Measurements from ENCODE around the gene CCBE1. TPM values are rescaled to one million over a fixed set of nuclear protein-coding genes. Genes with fewer than 3 reads are reported as not detected.
A peak's percentile ranks its signal among the peaks of the same experiment; 100 is the strongest.

Gene CCBE1
- total and polyA plus RNA-seq, 9 donors: 2.4 to 5.5 (median 3.4) TPM

- peak; percentile 78 for DNase-seq
- 3% methylated on average over 9 of the region's 13 CpGs for WGBS (ENCODE audit: insufficient coverage)
- Histone ChIP-seq H3K4me1 (ENCODE audit: control insufficient read depth, insufficient read depth, low read length) (no peaks in the 10 kb centered on the region), H3K36me3 (ENCODE audit: control insufficient read depth, insufficient read depth, low read length) (no peaks in the 10 kb centered on the region), H3K27me3 (ENCODE audit: control insufficient read depth, insufficient read depth, low read length) (no peaks in the 10 kb centered on the region), H3K9me3 (replicated peaks; ENCODE audit: control insufficient read depth, low read depth, low read length) (no peaks in the 10 kb centered on the region), H3K27ac (ENCODE audit: low read length) (no peak overlapping the region), H3K4me3 (ENCODE audit: low read length) (no peak overlapping the region)
Observed at GRCh38 chr18:59402432-59403090, 294.7 kb downstream of the CCBE1 start.

DNA sequence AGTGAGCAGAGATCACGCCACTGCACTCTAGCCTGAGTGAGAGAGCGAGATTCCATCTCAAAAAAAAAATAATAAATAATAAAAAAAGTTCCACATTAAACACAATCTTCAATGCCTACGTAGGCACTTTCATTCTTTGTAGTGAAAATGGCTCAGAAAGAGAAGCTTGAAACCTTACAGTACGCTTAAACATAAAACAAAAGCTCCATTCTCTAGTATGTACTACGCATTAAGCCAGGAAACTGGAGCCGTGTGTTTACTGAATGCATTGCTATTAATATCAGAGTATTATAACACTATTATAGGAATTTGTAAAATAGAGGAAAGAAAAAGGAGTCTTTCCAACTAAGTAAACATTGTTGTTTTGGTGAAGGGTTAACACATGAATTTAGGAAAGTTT is 296.8 kb downstream of the CCBE1 start:
- Histone ChIP-seq H3K4me1 (ENCODE audit: control insufficient read depth, insufficient read depth, low read length) (no peaks in the 10 kb centered on the region), H3K4me3 (ENCODE audit: low read length) (no peak overlapping the region), H3K27ac (ENCODE audit: low read length) (no peak overlapping the region), H3K9me3 (replicated peaks; ENCODE audit: control insufficient read depth, low read depth, low read length) (no peaks in the 10 kb centered on the region), H3K36me3 (ENCODE audit: control insufficient read depth, insufficient read depth, low read length) (no peaks in the 10 kb centered on the region), H3K27me3 (ENCODE audit: control insufficient read depth, insufficient read depth, low read length) (peaks cover 3% of the 10 kb centered on the region)
- no peak for DNase-seq
- no CpG with 5 or more reads among the region's 6 CpGs for WGBS (ENCODE audit: insufficient coverage)

GRCh38 chr18:59395226-59396175 is 301.7 kb downstream of the CCBE1 start:
- H3K4me3 ChIP-seq (ENCODE audit: low read length): no peak overlapping the region
- H3K27ac ChIP-seq (ENCODE audit: low read length): no peak overlapping the region
- peaks cover 3% of the 10 kb centered on the region for H3K27me3 ChIP-seq (ENCODE audit: control insufficient read depth, insufficient read depth, low read length)
- WGBS (ENCODE audit: insufficient coverage): 77% methylated on average over 7 of the region's 10 CpGs
- no peaks in the 10 kb centered on the region for H3K4me1 ChIP-seq (ENCODE audit: control insufficient read depth, insufficient read depth, low read length)
- DNase-seq: no peak
- H3K9me3 ChIP-seq (replicated peaks; ENCODE audit: control insufficient read depth, low read depth, low read length): no peaks in the 10 kb centered on the region
- no peaks in the 10 kb centered on the region for H3K36me3 ChIP-seq (ENCODE audit: control insufficient read depth, insufficient read depth, low read length)

DNA sequence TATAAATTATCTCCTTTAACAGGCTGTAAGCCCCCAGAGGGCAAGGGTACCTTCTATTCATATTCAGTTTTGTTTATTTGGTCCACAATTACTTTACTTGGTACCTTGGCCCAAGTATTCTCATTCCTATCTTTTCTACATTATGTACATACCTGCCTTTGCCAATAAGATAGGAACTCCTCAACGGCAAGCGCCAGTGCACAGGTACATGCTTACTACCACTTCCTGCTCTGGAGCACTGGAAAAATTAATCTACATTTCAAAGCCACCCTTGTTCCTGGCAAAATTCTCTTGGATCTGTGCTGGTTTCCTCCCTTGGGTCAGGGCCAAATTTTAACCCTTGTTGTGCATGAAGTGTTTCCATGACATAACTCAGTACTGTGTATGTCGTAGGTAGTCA is 303.8 kb downstream of the CCBE1 start:
- peaks cover 3% of the 10 kb centered on the region for H3K27me3 ChIP-seq (ENCODE audit: control insufficient read depth, insufficient read depth, low read length)
- no peak overlapping the region for H3K27ac ChIP-seq (ENCODE audit: low read length)
- DNase-seq: no peak
- H3K4me3 ChIP-seq (ENCODE audit: low read length): no peak overlapping the region
- H3K4me1 ChIP-seq (ENCODE audit: control insufficient read depth, insufficient read depth, low read length): peaks cover 3% of the 10 kb centered on the region
- no peaks in the 10 kb centered on the region for H3K36me3 ChIP-seq (ENCODE audit: control insufficient read depth, insufficient read depth, low read length)
- 65% methylated on average over 2 of the region's 3 CpGs for WGBS (ENCODE audit: insufficient coverage)
- H3K9me3 ChIP-seq (replicated peaks; ENCODE audit: control insufficient read depth, low read depth, low read length): no peaks in the 10 kb centered on the region

DNA sequence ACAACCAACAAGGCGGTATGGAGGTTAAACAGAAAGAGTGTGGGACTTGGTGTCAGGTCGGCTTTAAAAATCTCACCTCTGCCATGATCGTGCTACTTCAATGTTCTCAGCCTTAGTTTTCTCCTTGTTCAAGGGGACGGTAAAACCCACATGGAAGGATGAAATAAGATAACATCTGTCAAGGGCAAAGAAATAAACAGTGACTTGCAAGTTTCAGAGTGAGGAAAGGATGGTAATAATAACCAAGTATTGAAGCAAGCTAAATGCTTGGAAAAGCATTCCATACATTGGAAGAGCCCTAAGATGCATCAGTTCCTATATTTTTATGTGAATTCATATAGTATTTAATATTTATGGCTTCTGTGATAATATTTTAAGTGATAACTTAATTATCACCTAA is 308.4 kb downstream of the CCBE1 start:
- H3K9me3 ChIP-seq (replicated peaks; ENCODE audit: control insufficient read depth, low read depth, low read length): no peaks in the 10 kb centered on the region
- H3K4me3 ChIP-seq (ENCODE audit: low read length): no peak overlapping the region
- no CpG with 5 or more reads among the region's 4 CpGs for WGBS (ENCODE audit: insufficient coverage)
- H3K27ac ChIP-seq (ENCODE audit: low read length): no peak overlapping the region
- no peaks in the 10 kb centered on the region for H3K36me3 ChIP-seq (ENCODE audit: control insufficient read depth, insufficient read depth, low read length)
- H3K27me3 ChIP-seq (ENCODE audit: control insufficient read depth, insufficient read depth, low read length): no peaks in the 10 kb centered on the region
- no peak for DNase-seq
- peaks cover 3% of the 10 kb centered on the region for H3K4me1 ChIP-seq (ENCODE audit: control insufficient read depth, insufficient read depth, low read length)

DNA sequence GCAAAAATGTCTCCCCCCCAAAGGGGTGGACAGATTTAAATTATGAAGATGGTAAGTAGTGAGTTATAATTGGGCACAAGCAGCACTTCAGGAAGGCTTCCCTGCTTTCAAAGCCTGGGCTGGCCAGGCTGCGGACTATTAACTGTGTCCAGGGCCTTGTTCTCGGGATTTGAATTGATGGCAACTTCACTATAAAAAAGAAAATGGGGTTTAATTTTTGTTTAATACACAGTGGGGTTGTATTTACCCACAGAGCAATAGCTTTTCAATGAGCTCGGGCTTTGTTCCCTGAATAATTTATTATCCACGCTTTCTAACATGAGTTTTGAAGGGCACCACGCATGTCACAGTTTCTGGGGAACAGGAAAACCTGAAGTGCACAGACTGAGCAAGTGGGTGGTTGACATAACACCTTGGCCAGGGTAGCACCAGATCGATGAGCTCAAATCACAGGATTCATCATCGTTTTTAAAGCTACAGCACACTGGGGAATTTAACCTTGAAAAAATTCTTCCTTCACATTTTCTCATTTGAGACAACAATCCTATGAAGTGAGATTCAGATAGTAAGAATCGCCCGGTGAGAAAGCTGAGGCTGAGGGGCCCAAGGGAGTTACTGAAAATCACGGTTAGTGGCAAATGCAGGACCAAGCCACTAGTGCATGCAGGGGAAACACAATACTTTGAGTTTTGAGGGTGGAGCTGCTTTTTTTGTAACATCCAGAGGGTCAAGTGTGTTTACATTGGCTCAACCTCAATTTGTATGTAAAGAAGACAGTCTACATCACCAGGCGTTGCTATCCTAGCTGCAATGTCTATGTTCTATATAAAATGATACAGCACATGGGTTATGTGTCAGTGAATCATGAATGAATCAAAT is 309.3 kb downstream of the CCBE1 start:
- no peak for DNase-seq
- no peak overlapping the region for H3K27ac ChIP-seq (ENCODE audit: low read length)
- H3K36me3 ChIP-seq (ENCODE audit: control insufficient read depth, insufficient read depth, low read length): no peaks in the 10 kb centered on the region
- peaks cover 3% of the 10 kb centered on the region for H3K4me1 ChIP-seq (ENCODE audit: control insufficient read depth, insufficient read depth, low read length)
- 56% methylated on average over 4 of the region's 11 CpGs for WGBS (ENCODE audit: insufficient coverage)
- H3K4me3 ChIP-seq (ENCODE audit: low read length): no peak overlapping the region
- H3K27me3 ChIP-seq (ENCODE audit: control insufficient read depth, insufficient read depth, low read length): no peaks in the 10 kb centered on the region
- no peaks in the 10 kb centered on the region for H3K9me3 ChIP-seq (replicated peaks; ENCODE audit: control insufficient read depth, low read depth, low read length)

- 79% methylated on average over 4 of the region's 8 CpGs for WGBS (ENCODE audit: insufficient coverage)
- no peak for DNase-seq
- no peaks in the 10 kb centered on the region for H3K36me3 ChIP-seq (ENCODE audit: control insufficient read depth, insufficient read depth, low read length)
- H3K4me3 ChIP-seq (ENCODE audit: low read length): no peak overlapping the region
- H3K27ac ChIP-seq (ENCODE audit: low read length): no peak overlapping the region
- H3K27me3 ChIP-seq (ENCODE audit: control insufficient read depth, insufficient read depth, low read length): no peaks in the 10 kb centered on the region
- peaks cover 3% of the 10 kb centered on the region for H3K4me1 ChIP-seq (ENCODE audit: control insufficient read depth, insufficient read depth, low read length)
- H3K9me3 ChIP-seq (replicated peaks; ENCODE audit: control insufficient read depth, low read depth, low read length): no peaks in the 10 kb centered on the region
Observed at GRCh38 chr18:59386909-59387686, 310.1 kb downstream of the CCBE1 start.

GRCh38 chr18:59385191-59385590 is 312.0 kb downstream of the CCBE1 start:
- Histone ChIP-seq H3K36me3 (ENCODE audit: control insufficient read depth, insufficient read depth, low read length) (no peaks in the 10 kb centered on the region), H3K9me3 (replicated peaks; ENCODE audit: control insufficient read depth, low read depth, low read length) (no peaks in the 10 kb centered on the region), H3K4me3 (ENCODE audit: low read length) (no peak overlapping the region), H3K27ac (ENCODE audit: low read length) (no peak overlapping the region), H3K4me1 (ENCODE audit: control insufficient read depth, insufficient read depth, low read length) (peaks cover 3% of the 10 kb centered on the region), H3K27me3 (ENCODE audit: control insufficient read depth, insufficient read depth, low read length) (no peaks in the 10 kb centered on the region)
- 83% methylated on average over 1 of the region's 4 CpGs for WGBS (ENCODE audit: insufficient coverage)
- no peak for DNase-seq

DNA sequence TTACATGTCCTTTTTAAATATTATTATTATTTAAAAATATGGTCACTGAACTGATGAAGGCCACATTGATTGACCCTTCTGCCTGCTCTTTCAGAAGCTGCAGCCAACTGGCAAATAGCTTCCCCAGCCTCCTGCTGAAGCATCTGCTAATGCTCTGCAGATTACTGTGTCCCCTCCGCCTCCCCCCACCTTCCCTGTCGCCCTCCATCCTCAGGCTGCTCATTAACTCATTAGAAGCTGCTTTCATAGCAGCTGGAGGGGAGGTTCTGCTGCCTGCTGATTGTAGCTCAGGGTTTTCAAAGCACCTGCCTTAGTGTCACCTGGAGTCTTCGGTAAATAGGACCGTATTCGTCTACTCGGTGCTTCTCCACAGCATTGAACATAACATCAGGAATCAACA is 313.4 kb downstream of the CCBE1 start:
- H3K9me3 ChIP-seq (replicated peaks; ENCODE audit: control insufficient read depth, low read depth, low read length): no peaks in the 10 kb centered on the region
- H3K4me3 ChIP-seq (ENCODE audit: low read length): no peak overlapping the region
- H3K36me3 ChIP-seq (ENCODE audit: control insufficient read depth, insufficient read depth, low read length): no peaks in the 10 kb centered on the region
- no peaks in the 10 kb centered on the region for H3K27me3 ChIP-seq (ENCODE audit: control insufficient read depth, insufficient read depth, low read length)
- WGBS (ENCODE audit: insufficient coverage): 69% methylated on average over 4 of the region's 6 CpGs
- DNase-seq: no peak
- H3K27ac ChIP-seq (ENCODE audit: low read length): no peak overlapping the region
- H3K4me1 ChIP-seq (ENCODE audit: control insufficient read depth, insufficient read depth, low read length): no peaks in the 10 kb centered on the region
